ENCODE data around the gene DHX9. TPM values are rescaled to one million over a fixed set of nuclear protein-coding genes. Genes with fewer than 3 reads are reported as not detected.

The DHX9 gene
- total and polyA plus RNA-seq, 2 of the 13 experiments (the other 11 are each of a cell fraction or from before 2014, with no cell fraction given) = 84.8 to 211 TPM

DNA sequence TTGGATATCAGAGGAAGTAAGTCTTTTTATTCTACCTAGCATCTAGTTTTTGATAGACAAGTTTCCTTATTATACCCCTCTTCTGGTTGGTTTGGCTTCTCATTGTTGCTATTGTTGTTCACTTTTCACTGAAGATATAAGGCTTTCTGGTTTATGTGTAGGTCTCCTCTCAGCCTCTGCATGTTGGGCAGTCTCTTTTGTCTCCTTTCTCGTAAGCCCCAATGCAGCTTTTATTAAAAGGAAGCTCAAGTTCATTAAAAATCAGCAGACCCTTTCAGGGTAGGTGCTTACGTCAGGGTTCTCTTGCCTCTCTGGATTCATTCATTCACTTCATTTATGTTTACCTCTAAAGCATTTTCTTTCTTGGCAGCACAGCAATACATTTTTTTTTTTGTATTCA is 4.8 kb upstream of the DHX9 start:
- H2AFZ ChIP-seq (ENCODE audit: low read length) = no peak overlapping the region
- DNase-seq (ENCODE audit: low spot score) (no peak), ATAC-seq (no peak), FAIRE-seq (no peak)
- in situ Hi-C loops (cut with HindIII; ENCODE audit: extremely low pct_ligation_motif_present, low pct_unique_long_range_greater_than_20kb) = no loop called here
- H3K4me1 ChIP-seq (ENCODE audit: insufficient read depth, low read length) = no peaks in the 10 kb centered on the region
- ChIA-PET CTCF (ENCODE audit: low intra/inter-chr PET ratio, low total read pairs) (no interaction called here), POLR2A (no interaction called here)
- no peaks in the 10 kb centered on the region for H3K9me3 ChIP-seq (ENCODE audit: low read length)
- no peaks in the 10 kb centered on the region for H3K79me2 ChIP-seq (ENCODE audit: insufficient read depth, low read length)
- intact Hi-C loops (cut with micrococcal nuclease; ENCODE audit: unreplicated experiment) = no loop called here
- no peak overlapping the region for H3K4me3 ChIP-seq (replicated peaks in 1 of 3; ENCODE audit: insufficient read depth in 1 of 3, low read depth in 2 of 3, low read length in 3 of 3)
- no peak overlapping the region for H3K27ac ChIP-seq (ENCODE audit: extremely low read length, insufficient read depth, low read length)
- BruUV-seq (replicated peaks) = no TSS peak
- 4% methylated on average over 2 of the region's 2 CpGs for WGBS (ENCODE audit: low lambda C conversion rate)
- no peaks in the 10 kb centered on the region for H3K36me3 ChIP-seq (replicated peaks in 1 of 2; ENCODE audit: control insufficient read depth in 1 of 2, insufficient read depth in 2 of 2, low read length in 2 of 2)
- no peaks in the 10 kb centered on the region for H4K20me1 ChIP-seq (ENCODE audit: insufficient read depth, low read length)
- no peak overlapping the region for H3K9ac ChIP-seq (ENCODE audit: insufficient read depth, low read depth, low read length)
- H3K27me3 ChIP-seq (ENCODE audit: control insufficient read depth in 1 of 2, insufficient read depth in 2 of 2, low read length in 2 of 2) = peaks cover 0 to 24% of the 10 kb centered on the region in 2 experiments; a peak in 2 of 5 replicates
- no peak overlapping the region for H3K4me2 ChIP-seq (ENCODE audit: low read depth, low read length)
- no peak for TF ChIP-seq ZNF354B (CRISPR knock-in tag; IDR thresholded peaks at IDR 0.05)
- no peak for TF ChIP-seq ZNF496 (CRISPR knock-in tag; IDR thresholded peaks at IDR 0.05; ENCODE audit: insufficient replicate concordance)
- no peak for TF ChIP-seq CBX5 (CRISPR knock-in tag; IDR thresholded peaks at IDR 0.05; ENCODE audit: borderline replicate concordance)
- TF ChIP-seq ZNF777 (CRISPR knock-in tag; IDR thresholded peaks at IDR 0.05) = no peak
- no peak for TF ChIP-seq FOXA3 (CRISPR knock-in tag; IDR thresholded peaks at IDR 0.05)
- TF ChIP-seq, protein P1, sequence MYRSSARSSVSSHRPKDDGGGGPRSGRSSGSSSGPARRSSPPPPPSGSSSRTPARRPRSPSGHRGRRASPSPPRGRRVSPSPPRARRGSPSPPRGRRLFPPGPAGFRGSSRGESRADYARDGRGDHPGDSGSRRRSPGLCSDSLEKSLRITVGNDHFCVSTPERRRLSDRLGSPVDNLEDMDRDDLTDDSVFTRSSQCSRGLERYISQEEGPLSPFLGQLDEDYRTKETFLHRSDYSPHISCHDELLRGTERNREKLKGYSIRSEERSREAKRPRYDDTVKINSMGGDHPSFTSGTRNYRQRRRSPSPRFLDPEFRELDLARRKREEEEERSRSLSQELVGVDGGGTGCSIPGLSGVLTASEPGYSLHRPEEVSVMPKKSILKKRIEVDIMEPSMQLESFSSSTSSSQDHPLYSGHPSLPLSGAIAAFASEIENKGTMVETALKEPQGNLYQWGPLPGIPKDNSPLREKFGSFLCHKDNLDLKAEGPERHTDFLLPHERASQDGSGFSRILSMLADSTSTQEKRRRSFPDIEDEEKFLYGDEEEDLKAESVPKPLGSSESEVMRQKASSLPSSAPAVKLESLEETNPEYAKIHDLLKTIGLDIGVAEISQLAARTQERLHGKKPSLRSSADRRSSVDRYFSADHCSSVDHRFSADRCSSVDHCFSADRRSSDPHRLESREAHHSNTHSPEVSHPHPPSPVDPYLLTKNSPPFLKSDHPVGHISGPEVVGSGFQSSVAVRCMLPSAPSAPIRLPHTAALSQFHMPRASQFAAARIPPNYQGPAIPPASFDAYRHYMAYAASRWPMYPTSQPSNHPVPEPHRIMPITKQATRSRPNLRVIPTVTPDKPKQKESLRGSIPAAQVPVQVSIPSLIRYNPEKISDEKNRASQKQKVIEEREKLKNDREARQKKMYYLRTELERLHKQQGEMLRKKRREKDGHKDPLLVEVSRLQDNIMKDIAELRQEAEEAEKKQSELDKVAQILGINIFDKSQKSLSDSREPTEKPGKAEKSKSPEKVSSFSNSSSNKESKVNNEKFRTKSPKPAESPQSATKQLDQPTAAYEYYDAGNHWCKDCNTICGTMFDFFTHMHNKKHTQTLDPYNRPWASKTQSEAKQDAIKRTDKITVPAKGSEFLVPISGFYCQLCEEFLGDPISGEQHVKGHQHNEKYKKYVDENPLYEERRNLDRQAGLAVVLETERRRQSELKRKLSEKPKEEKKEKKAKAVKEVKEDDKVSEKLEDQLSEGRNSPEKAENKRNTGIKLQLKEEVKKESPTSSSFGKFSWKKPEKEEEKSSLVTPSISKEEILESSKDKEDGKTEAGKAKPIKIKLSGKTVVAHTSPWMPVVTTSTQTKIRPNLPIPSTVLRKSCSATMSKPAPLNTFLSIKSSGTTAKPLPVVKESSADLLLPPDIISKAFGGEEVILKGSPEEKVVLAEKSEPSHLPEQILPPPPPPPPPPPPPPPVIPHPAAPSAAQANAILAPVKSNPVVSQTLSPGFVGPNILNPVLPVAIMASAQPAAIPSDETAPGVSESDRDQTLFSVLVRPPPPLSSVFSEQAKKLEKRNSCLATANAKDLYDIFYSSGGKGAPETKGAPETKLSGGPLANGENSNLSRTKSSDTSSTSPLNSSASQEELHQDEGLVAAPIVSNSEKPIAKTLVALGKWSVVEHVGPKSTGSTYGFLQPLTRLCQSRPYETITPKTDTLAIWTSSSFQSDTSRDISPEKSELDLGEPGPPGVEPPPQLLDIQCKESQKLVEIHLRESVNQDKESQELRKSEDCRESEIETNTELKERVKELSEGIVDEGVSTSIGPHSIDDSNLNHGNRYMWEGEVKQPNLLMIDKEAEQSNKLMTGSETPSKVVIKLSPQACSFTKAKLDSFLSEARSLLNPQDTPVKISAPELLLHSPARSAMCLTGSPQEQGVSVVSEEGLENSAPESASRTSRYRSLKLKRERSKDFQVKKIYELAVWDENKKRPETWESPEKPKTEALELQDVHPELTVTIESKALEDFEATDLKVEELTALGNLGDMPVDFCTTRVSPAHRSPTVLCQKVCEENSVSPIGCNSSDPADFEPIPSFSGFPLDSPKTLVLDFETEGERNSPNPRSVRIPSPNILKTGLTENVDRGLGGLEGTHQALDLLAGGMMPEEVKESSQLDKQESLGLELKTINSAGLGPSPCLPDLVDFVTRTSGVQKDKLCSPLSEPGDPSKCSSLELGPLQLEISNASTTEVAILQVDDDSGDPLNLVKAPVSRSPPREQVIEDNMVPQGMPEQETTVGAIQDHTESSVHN (CRISPR knock-in tag; IDR thresholded peaks at IDR 0.05) = no peak
- TF ChIP-seq, protein P2, sequence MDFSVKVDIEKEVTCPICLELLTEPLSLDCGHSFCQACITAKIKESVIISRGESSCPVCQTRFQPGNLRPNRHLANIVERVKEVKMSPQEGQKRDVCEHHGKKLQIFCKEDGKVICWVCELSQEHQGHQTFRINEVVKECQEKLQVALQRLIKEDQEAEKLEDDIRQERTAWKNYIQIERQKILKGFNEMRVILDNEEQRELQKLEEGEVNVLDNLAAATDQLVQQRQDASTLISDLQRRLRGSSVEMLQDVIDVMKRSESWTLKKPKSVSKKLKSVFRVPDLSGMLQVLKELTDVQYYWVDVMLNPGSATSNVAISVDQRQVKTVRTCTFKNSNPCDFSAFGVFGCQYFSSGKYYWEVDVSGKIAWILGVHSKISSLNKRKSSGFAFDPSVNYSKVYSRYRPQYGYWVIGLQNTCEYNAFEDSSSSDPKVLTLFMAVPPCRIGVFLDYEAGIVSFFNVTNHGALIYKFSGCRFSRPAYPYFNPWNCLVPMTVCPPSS (IDR thresholded peaks at IDR 0.05) = no peak
- no peak for TF ChIP-seq ZNF501 (CRISPR knock-in tag; IDR thresholded peaks at IDR 0.05)
- TF ChIP-seq, protein P3, sequence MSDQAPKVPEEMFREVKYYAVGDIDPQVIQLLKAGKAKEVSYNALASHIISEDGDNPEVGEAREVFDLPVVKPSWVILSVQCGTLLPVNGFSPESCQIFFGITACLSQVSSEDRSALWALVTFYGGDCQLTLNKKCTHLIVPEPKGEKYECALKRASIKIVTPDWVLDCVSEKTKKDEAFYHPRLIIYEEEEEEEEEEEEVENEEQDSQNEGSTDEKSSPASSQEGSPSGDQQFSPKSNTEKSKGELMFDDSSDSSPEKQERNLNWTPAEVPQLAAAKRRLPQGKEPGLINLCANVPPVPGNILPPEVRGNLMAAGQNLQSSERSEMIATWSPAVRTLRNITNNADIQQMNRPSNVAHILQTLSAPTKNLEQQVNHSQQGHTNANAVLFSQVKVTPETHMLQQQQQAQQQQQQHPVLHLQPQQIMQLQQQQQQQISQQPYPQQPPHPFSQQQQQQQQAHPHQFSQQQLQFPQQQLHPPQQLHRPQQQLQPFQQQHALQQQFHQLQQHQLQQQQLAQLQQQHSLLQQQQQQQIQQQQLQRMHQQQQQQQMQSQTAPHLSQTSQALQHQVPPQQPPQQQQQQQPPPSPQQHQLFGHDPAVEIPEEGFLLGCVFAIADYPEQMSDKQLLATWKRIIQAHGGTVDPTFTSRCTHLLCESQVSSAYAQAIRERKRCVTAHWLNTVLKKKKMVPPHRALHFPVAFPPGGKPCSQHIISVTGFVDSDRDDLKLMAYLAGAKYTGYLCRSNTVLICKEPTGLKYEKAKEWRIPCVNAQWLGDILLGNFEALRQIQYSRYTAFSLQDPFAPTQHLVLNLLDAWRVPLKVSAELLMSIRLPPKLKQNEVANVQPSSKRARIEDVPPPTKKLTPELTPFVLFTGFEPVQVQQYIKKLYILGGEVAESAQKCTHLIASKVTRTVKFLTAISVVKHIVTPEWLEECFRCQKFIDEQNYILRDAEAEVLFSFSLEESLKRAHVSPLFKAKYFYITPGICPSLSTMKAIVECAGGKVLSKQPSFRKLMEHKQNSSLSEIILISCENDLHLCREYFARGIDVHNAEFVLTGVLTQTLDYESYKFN (CRISPR knock-in tag; conservative IDR thresholded peaks at IDR 0.05) = no peak
